ENCODE results near the gene CFAP46.
"Not testable (repeated sequence)": the region's sequence is repeated elsewhere in the genome, so short reads cannot be mapped to it uniquely, and the experiment has no call there.

The CFAP46 gene

GRCh38 chr10:132899054-132899750, 43.2 kb downstream of the CFAP46 start:
- no peak for DNase-seq (ENCODE audit: low read depth)

GRCh38 chr10:132898391-132899053, 43.8 kb downstream of the CFAP46 start:
- DNase-seq (ENCODE audit: low read depth), result no peak

DNA sequence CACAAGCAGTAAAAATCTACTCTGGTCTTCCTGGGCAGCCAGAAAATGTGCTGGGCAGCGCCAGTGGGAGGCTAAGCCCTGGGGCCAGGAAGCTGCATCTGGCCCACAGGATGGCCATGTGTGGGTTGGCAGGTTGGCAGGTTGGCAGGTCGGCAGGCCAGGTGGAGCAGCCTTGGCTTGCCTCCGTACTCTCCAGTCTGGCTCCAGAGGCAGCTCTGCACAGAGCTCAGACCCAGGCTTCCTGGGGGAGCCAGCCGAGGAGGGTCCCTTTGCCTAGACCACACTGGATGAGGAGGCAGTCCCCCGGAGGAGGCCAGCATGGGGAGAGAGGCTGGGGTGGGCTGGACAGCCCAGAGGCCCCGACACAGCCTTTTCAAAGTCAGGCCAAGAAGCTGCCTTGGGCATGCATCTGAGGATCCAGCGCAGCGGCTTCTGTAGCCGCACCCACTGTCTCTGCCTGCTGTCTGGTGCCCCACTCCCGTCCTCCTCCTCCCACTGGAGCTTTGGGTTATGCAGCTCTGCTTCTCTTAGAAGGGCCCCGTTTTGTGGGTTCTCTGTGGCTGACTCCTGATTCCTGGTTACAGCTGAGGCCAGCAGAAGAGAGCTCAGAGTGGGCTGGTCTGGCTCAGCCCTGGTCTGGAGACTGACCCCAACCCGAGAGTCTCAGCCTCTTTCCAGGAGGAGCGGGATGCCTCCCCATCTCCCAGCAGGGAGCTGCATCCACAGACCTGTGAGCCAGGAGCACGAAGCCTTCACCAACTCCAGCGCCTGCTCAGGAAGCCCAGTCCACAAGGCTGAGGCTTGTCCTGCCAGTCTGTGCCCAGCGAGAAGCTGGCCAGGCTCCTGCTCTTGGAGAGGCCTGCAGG, 44.6 kb downstream of the CFAP46 start:
- no peak for DNase-seq (ENCODE audit: low read depth)

DNA sequence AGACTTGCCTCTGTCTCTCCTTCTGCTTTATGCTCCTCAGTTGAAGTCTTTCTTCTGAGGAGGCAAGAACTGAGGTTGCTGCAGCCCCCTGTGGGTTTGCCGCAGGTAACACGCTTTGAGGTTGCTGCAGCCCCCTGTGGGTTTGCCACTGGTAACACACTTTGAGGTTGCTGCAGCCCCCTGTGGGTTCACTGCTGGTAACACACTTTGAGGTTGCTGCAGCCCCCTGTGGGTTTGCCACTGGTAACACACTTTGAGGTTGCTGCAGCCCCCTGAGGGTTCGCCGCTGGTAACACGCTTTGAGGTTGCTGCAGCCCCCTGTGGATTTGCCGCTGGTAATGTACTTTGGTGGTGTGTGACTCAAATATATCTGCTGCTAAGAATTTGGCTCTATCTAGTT, 48.6 kb downstream of the CFAP46 start:
- not testable (repeated sequence) for DNase-seq (ENCODE audit: low read depth)

DNA sequence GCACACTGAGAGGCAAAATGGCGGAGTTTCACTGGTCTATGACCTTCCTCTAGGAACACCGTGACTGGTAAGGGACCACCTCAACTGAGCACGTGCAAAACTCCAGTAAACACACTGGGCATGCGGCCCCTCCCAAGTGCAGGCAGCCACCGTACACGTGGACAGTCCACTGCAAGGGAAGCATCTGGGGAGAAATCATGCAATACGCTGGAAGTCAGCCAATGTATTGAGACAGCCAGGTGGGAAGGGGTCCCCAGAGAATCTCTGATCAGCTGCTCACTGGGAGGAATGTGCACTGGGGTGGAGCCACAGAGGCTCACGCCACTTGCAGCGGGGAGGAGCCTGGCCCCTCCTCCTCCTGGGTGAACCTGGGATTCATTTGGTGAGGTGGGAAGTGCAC, 49.3 kb downstream of the CFAP46 start:
- no peak for DNase-seq (ENCODE audit: low read depth)

DNA sequence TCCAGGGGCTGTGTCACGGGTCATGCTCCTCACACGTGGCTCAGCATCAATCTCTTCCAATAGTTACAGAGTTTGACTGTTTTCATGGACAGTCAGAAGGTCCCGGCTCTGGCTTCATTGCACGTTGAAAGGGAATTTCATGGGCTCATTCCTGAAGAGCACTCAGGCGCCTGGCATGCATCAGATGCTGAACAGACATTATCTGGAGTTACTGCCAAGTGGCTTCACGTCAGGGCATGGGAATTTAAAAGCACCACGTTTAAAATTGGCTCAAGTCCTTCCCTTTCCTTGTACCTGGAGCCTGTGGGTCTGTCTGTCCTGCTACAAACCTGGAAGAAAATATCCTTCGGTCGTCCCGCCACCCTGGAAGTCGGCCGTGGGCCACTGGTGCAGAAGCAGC, 50.4 kb downstream of the CFAP46 start:
- no peak for DNase-seq (ENCODE audit: low read depth)

DNA sequence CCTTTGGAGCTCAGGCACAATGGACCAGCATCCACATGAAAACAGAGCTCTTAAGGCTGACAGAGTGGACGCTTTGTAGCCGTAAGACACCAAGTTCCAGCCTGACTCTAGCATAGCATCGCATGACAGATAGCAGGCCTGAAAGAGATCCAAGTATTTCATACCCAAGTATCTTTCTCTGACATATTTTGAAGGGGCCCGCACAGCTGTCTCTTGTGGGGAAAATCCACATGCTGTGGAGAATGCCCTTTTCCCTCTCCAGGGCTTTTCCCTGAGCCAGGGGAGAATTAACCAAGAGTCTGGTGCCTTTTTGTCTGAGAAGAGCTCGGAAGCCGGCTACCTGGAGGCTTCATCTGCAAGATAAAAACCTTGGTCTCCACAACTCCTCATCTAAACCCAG, 51.0 kb downstream of the CFAP46 start:
- no peak for DNase-seq (ENCODE audit: low read depth)

DNA sequence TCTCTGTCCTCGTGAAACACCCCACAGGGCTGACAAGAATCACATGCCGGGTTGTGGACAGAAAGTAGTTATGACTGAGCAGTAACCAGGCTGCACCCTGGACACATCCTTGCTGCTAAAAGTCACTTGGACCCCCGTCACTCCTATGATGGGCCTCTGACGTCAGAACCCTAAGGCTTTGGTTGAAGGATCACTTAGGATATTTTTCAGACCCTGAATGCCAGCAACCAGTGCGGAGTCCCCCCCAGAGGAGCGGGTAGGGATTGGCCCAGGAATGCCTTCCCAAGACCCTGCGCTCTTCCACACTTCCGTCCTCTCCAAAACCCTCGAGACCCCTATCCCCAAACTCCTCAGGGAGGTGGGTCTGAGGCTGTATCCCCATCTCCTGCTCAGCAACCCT, 52.1 kb downstream of the CFAP46 start:
- DNase-seq (ENCODE audit: low read depth), result no peak

DNA sequence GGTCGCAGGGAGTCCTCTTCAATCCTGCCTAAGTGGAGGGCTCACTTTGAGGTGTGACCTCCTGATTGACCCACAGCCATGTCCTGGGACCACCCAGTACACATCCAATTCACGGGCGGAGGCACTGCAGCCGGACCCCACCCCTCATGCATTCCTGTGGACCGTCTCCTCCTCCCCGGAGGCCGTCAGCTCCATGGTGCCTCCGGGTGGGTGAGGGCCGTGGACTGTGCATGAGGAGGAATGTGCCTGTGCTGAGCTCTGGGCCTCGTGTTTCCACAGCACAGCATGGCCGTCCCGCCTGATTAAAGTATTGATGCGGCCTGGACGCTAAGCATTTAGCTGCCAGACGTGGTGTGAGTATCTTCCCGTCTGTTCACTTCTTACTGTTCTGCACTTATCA, 52.8 kb downstream of the CFAP46 start:
- DNase-seq (ENCODE audit: low read depth), result no peak

DNA sequence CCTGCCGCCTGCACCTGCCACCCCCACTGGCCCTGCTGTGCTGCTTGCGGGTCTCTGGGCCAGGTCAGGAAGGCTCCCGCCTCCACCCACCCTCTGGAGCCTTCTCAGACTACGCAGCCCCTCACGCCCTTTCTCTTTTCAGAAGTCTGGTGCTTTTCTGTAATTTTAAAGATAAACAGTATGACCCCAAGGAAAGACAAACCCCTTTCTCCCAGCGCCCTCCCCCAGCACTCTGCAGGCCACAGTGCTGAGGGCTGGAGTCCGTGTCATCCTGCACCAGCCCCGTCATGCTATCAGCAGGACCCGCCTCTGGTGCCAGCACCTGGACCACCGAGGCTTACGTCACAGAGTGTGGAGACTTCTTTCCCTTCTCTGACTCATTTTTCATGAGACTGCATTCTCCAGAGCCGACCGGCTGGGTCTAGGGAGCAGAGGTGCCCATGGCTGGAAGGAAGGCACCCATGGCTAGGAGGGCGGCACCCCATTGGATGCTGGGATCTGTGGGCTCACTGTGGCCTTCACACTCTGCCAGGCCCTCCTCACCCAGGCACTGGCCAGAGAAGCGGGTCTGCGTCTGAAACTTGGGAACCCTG, 53.4 kb downstream of the CFAP46 start:
- no peak for DNase-seq (ENCODE audit: low read depth)

- not testable (repeated sequence) for DNase-seq (ENCODE audit: low read depth)
Measured at GRCh38 chr10:132888446-132888845, 53.9 kb downstream of the CFAP46 start.

DNA sequence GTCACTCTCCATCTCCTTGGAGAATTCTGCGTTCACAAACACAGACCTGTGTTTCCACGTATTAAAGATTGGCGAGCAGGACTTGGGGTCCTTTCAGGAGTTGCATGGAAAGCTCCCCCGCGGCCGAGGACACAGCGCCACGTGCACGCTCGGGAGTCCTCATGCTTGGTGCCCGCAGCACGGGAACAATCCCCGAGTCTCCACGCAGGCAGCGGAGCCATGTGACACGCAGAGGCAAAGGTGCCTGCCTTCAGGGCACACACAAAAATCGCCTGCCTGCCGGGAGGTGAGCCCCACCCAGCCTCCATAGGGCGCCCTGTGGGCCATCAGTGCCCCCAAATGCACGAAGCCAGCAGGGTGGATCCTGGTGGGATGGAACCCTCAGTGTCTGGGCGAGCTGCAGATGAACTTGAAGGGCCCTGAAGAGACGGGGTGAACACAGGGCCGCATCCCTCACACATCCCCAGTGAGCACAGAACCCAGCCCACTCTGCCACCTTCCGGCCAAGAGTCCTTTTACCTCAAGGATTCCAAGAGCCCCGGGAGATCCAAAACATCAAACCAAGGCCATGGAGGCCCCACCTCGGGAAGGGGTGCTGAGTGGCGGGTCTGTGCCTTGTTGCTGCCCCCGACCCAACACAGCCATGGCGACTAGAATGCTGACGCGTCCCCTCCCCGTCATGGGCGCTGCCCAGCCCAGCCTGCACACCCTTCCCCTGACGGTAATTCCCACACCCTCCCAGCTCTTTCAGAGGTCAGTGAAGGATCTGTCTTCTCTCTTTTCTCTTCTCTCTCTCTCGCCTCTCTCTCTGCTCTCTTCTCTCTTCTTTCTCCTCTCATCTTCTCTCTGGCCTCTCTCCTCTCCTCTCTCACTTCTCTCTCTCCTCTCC, 55.9 kb downstream of the CFAP46 start:
- no peak for DNase-seq (ENCODE audit: low read depth)

- no peak for DNase-seq (ENCODE audit: low read depth)
Measured at GRCh38 chr10:132885451-132886210, 56.7 kb downstream of the CFAP46 start.

DNA sequence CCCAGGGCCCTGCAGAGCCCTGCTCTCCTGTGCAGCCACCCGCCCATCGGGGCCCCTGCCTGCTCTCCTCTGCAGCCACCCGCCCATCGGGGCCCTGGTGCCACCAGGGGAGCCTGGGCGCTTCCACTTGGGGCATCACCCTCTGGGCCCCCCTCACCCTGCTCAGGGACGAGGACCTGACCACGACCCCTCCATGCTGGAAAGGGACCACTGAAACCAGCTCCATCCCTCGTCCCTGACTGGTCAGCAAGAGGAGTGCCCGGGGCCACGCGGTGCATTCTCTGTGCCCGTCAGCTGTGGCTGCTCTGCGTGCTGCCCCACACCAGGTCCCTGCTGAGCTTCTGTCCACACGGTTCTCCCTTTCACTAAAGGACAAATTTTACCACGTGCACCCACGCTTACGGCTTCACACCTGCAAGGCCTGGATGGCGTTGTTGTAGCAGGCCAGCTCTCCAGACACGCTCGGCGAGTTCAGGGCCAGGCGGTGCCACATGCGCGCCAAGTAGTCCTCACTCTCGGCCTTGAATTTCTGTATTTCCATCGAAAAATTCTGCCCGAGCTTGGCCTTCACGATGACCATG, 57.6 kb downstream of the CFAP46 start:
- no peak for DNase-seq (ENCODE audit: low read depth)

DNA sequence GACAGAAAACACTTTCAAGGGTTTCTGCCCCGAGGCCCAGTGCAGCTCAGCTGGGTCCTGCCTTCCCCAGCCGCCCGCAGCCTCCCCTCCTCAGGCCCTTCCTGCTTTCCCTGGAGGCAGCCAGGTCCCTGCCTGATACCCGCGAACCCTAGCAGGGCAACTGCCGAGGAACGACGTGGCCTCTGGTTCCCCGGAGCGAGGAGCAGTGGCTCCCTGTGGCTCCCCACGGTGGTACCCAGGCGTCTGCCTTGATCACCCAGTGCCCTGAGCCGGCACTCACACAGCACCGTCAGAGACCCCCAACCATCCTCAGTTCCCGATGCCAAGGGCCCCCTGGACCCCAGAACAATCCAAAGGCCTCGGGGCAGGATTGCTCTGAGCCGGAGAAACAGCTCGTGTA, 58.3 kb downstream of the CFAP46 start:
- DNase-seq (ENCODE audit: low read depth), result no peak

GRCh38 chr10:132883391-132883881, 58.9 kb downstream of the CFAP46 start:
- DNase-seq (ENCODE audit: low read depth), result no peak

GRCh38 chr10:132882069-132882951, 60.1 kb downstream of the CFAP46 start:
- DNase-seq (ENCODE audit: low read depth), result no peak

- no peak for DNase-seq (ENCODE audit: low read depth)
Measured at GRCh38 chr10:132881186-132881920, 61.0 kb downstream of the CFAP46 start.
